ENCODE results near the gene SRGAP3.

Gene SRGAP3

GRCh38 chr3:9137676-9138075 is 111.8 kb downstream of the SRGAP3 start:
- no peak for DNase-seq

DNA sequence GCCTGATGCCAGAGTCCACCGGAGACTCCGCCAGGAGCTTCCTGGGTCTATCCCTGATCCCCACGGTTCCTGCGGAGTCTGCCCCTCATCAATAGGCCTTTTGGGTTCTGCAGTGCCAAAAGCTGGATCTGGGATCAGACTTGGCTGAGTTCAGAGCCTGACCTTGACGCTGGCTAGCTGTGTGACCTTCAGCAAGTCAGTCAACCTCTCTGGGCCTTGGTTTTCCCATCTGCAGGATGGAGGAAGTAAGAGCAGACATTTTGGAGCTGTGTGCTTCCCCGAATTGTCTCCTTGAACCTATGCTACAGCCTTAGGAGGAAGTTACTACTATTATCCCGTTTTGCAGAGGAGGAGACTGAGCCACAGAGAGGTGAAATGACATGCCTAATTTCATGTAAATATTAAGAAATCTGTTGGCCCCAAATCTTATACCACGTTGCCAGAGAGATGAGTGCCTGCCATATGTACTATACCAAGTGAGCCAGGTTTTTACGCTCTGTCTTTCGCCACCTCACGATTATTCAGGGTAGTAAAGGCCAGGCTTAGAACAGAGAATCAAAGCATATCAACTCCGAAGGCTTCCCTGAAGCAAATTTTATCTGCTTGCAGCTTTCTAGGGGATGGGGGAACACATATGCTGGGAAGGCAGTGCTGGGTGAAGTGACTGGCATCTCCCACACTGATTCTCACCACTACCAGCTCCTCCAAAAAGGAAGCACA is 112.5 kb downstream of the SRGAP3 start:
- no peak for DNase-seq

GRCh38 chr3:9135930-9136525 is 113.4 kb downstream of the SRGAP3 start:
- DNase-seq = no peak

GRCh38 chr3:9135526-9135925 is 113.9 kb downstream of the SRGAP3 start:
- DNase-seq = no peak

DNA sequence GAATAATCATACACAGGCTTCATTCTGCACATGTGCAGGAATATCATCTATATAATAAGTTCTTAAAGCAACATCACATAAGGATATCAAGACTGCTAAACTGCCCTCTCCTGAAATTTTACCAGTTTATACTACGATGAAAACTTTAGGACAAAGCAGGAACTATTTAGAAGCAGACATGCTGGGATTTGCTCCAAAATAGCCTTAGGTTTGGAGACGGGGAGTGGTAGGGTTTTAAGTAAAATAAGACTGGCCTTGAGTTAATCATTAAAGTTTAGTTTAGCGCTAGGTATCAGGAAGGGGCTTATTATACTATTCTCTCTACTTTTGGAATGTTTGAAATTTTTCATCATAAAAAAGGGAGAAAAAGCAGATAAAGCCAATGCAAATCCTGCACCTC is 115.8 kb downstream of the SRGAP3 start:
- no peak for DNase-seq

- no peak for DNase-seq
Observed at GRCh38 chr3:9130345-9131305, 118.8 kb downstream of the SRGAP3 start.

DNA sequence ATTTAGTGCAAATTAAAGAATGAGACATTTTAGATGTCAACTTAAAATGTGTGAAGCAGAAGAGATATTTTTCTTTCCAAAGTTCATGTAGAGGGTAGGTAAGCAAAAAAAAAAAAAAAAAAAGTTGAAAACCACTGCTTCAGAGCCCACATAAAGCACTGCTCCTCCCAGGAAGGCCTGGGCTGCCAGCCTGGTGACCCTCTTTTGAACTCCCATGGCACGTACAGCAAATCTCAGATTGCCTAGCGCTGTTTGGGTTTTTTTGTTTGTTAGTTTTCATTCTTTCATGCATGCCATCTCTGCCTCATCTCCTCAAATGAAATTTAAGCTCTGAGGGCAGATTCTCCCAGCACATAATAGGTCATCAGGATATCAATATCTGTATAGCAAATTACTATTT is 120.1 kb downstream of the SRGAP3 start:
- no peak for DNase-seq

DNA sequence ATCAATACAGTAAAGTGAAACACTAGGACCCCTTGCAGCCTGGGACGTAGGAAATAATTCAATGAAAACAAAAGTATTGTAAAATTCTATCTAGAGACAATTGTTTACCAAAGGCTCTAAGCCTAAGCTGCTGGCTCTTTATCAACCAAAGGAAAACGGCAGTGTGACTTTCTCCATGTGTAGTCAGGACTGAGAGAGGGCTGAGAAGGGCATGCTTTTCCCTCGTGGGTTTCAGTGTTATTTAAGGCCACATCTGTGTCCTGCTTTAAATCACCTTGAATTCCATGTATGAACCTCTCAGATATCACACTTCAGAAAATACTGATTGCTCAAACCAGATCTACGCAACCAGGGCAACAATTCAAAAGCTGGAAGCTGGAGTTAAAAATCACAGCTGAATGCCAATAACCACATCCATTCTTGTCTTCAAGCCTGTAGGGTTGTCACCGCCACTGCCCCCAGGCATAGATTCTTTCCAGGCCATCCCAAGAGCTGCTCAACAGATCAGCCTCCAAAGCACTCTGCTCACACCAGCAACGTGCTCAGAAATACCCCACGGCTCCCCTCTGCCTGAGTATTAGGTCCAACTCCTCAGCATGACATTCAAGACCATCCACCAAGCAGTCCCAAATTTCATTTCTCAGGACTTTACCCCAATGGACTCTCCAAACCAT is 124.0 kb downstream of the SRGAP3 start:
- no peak for DNase-seq

GRCh38 chr3:9124730-9125129 is 124.7 kb downstream of the SRGAP3 start:
- no peak for DNase-seq

DNA sequence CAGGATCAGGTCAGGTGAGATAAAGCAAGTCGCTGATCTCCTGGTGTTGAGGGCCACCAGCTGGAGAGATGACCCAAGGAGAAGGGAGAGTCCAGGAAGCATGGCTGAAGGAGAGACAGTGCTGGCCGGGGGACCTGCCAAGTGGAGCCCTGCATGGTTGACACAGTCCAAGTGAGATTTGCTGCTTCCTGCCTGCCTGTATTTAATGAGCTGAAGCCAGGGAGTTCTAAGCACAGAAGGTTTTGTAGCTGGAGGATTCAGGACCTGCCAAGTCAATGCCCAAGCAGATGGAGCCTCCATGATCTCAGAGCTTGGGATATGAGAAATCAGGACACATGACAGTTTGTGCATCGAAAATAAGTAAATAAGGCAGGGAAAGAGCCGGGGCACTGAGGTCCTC is 125.6 kb downstream of the SRGAP3 start:
- DNase-seq = no peak

DNA sequence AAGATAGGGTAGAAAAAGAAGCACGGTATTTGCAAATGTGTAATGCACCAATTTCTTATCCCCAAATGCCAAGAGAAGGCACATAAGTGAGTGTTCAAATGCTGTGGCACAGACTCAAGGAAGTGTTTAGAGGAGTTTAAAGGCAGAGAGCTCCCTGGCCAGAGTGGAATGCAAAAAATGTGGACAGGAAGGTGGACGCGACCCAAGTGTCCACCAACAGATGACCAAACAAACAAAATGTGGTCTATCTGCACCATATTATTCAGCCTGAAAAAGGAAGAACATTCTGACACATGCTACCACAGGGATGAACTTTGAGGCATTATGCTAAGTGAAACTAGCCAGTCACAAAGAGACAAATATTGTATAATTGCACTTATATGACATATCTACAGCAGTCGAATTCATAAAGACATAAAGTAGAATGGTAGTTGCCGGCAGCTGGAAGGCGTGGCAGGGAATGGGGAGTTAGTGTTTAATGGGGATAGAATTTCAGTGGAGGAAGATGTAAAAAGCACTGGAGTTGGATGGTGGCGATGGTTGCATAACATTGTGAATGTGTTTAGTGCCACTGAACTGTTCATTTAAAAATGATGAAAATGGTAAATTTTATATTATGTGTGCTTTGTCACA is 126.6 kb downstream of the SRGAP3 start:
- DNase-seq = no peak

GRCh38 chr3:9121366-9122001 is 128.0 kb downstream of the SRGAP3 start:
- no peak for DNase-seq

- DNase-seq = no peak
Observed at GRCh38 chr3:9119331-9119730, 130.1 kb downstream of the SRGAP3 start.

DNA sequence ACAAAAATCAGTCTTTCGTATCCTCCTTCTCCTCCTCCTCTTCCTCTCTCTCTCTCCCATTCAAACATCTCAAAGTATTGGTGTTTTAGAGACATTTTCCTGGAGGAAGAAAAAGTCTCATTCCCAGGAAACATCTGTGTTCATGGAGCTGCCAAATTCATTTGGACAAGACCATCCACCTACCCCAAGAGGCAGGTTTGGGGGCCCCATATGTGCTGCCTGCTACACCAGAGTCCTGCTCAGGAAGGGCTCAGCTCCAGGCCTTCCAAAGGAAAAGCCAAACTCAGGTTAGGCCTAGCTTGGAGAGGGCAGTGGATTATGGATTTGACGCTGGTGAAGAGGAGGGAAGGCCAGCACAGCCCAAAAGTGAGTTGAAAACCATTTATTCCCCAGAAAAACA is 131.2 kb downstream of the SRGAP3 start:
- no peak for DNase-seq

DNA sequence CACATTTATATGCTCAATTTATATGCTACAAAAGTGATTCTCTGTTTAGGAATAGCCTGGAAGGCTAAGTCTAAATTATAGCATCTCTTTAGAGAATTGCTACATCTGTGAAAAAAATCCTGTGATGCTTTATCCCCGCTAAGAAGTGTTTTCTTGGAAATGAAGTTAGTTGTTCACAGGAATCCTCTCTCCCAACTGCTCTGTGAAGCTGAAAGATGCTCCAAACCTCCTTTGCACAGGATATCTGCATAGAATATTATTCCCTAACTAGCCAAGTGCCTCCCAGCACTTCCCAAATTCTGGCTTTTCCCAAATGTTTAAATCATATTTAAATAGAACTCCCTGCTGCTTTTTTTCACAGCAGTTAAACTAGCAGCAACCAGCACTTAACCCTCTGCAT is 132.2 kb downstream of the SRGAP3 start:
- no peak for DNase-seq

GRCh38 chr3:9116336-9116735 is 133.1 kb downstream of the SRGAP3 start:
- no peak for DNase-seq

DNA sequence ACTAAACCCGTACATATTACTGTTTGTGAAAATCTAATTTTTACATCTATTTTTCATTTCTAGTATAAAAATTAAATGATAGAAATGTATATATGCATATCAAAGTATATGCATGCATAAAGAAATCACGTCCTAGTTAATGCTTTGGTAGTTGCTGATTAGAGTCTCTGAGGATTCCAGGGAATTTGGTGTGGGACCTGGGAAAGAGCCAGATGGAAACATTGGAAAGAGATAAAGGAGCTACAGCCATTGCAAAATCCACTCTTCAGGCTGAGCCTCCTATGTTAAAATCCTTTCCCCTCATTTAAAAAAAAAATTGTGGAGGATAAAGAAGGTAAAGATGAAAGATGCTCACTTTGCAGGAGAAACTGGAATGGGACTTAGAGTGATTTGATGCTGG is 134.1 kb downstream of the SRGAP3 start:
- DNase-seq = no peak

DNA sequence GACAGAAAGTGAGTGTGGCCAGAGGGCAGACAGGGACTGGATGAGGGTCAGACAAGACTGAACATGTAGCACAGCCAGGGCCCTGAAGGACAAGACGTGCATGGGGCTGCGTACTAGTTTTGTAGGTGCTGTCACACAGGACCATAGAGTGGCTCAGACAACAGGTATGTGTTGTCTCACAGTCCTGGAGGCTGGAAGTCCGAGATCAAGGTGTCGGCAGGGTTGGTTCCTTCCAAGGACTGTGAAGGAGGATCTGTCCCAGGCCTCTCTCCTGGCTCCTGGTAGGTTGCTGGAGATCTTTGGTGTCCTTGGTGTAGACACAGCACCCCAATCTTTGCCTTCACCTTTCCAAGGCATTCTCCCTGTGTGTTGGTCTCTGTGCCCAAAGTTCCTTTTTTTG is 136.4 kb downstream of the SRGAP3 start:
- DNase-seq = no peak

- DNase-seq = no peak
Observed at GRCh38 chr3:9111866-9112265, 137.6 kb downstream of the SRGAP3 start.

GRCh38 chr3:9111417-9111816 is 138.0 kb downstream of the SRGAP3 start:
- DNase-seq = no peak

- DNase-seq = no peak
Observed at GRCh38 chr3:9110802-9111201, 138.6 kb downstream of the SRGAP3 start.

GRCh38 chr3:9110316-9110715 is 139.1 kb downstream of the SRGAP3 start:
- DNase-seq = no peak
